Measurements from ENCODE around the gene TANC1. TPM values are rescaled to one million over a fixed set of nuclear protein-coding genes. Genes with fewer than 3 reads are reported as not detected.

TANC1 gene
- total and polyA plus RNA-seq, 2 experiments from 2014 or later = 2.8 to 9.5 TPM

DNA sequence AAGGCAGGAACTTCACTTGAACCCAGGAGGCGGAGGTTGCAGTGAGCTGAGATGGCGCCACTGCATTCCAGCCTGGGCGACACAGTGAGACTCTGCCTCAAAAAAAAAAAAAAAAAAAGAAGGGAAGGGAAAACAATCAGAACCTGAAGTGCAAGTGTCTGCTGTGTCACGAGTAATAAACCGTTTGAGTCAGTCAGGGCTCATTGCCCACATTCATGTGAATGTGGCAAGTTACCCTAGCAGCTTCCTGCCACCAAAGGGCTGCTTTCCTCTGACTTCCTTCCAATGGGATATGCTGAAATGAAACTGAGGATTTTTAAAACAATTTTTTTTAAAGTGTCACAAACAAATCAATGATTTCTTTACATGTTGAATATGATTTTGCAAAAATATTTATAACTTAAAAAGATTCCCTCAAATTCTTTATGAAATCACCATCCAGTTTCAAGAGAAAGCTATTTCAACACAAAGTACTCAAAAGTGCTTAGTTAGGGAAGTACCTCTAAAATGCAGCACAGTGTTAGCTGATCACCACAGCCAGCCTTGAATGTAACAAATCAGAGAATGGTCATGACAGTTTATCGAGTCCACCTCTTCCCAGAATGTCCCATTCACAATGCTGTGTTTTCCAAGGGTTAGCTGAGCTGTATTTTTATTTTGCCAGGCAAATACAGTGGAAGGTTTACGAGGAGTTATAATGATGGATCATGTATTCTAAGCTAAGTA is 281.7 kb downstream of the TANC1 start:
- Mint-ChIP-seq H3K4me3 (no peak overlapping the region), H3K27me3 (ENCODE audit: insufficient read depth, low read depth, poor library complexity) (no peaks in the 10 kb centered on the region), H3K27ac (no peak overlapping the region), H3K4me1 (no peaks in the 10 kb centered on the region), H3K9me3 (no peaks in the 10 kb centered on the region), H3K36me3 (ENCODE audit: low read depth) (peaks cover 13% of the 10 kb centered on the region; the same call in 2 of the 3 replicates)
- no peak overlapping the region for H3K27ac ChIP-seq (ENCODE audit: low read depth)
- no peaks in the 10 kb centered on the region for H3K9me2 ChIP-seq (ENCODE audit: insufficient read depth)
- no peak for ATAC-seq
- no peaks in the 10 kb centered on the region for H3K79me2 ChIP-seq (replicated peaks; ENCODE audit: insufficient read depth)
- H3F3A ChIP-seq (replicated peaks; ENCODE audit: low read depth) = no peaks in the 10 kb centered on the region
- no peak overlapping the region for H3K4me3 ChIP-seq
- DNase-seq (ENCODE audit: low spot score) = no peak
- no peak for TF ChIP-seq POLR2AphosphoS5 (IDR thresholded peaks at IDR 0.05; ENCODE audit: low read depth)
- no peak for TF ChIP-seq EZH2 (IDR thresholded peaks at IDR 0.05; ENCODE audit: low read depth, unreplicated experiment)
- no peak for TF ChIP-seq ZNF331 (CRISPR knock-in tag; IDR thresholded peaks at IDR 0.05; ENCODE audit: low read depth)
- TF ChIP-seq STAT1 (IDR thresholded peaks at IDR 0.05; ENCODE audit: unreplicated experiment) = no peak
- TF ChIP-seq NANOG (IDR thresholded peaks at IDR 0.05; ENCODE audit: borderline replicate concordance) = no peak
- TF ChIP-seq, protein P1, sequence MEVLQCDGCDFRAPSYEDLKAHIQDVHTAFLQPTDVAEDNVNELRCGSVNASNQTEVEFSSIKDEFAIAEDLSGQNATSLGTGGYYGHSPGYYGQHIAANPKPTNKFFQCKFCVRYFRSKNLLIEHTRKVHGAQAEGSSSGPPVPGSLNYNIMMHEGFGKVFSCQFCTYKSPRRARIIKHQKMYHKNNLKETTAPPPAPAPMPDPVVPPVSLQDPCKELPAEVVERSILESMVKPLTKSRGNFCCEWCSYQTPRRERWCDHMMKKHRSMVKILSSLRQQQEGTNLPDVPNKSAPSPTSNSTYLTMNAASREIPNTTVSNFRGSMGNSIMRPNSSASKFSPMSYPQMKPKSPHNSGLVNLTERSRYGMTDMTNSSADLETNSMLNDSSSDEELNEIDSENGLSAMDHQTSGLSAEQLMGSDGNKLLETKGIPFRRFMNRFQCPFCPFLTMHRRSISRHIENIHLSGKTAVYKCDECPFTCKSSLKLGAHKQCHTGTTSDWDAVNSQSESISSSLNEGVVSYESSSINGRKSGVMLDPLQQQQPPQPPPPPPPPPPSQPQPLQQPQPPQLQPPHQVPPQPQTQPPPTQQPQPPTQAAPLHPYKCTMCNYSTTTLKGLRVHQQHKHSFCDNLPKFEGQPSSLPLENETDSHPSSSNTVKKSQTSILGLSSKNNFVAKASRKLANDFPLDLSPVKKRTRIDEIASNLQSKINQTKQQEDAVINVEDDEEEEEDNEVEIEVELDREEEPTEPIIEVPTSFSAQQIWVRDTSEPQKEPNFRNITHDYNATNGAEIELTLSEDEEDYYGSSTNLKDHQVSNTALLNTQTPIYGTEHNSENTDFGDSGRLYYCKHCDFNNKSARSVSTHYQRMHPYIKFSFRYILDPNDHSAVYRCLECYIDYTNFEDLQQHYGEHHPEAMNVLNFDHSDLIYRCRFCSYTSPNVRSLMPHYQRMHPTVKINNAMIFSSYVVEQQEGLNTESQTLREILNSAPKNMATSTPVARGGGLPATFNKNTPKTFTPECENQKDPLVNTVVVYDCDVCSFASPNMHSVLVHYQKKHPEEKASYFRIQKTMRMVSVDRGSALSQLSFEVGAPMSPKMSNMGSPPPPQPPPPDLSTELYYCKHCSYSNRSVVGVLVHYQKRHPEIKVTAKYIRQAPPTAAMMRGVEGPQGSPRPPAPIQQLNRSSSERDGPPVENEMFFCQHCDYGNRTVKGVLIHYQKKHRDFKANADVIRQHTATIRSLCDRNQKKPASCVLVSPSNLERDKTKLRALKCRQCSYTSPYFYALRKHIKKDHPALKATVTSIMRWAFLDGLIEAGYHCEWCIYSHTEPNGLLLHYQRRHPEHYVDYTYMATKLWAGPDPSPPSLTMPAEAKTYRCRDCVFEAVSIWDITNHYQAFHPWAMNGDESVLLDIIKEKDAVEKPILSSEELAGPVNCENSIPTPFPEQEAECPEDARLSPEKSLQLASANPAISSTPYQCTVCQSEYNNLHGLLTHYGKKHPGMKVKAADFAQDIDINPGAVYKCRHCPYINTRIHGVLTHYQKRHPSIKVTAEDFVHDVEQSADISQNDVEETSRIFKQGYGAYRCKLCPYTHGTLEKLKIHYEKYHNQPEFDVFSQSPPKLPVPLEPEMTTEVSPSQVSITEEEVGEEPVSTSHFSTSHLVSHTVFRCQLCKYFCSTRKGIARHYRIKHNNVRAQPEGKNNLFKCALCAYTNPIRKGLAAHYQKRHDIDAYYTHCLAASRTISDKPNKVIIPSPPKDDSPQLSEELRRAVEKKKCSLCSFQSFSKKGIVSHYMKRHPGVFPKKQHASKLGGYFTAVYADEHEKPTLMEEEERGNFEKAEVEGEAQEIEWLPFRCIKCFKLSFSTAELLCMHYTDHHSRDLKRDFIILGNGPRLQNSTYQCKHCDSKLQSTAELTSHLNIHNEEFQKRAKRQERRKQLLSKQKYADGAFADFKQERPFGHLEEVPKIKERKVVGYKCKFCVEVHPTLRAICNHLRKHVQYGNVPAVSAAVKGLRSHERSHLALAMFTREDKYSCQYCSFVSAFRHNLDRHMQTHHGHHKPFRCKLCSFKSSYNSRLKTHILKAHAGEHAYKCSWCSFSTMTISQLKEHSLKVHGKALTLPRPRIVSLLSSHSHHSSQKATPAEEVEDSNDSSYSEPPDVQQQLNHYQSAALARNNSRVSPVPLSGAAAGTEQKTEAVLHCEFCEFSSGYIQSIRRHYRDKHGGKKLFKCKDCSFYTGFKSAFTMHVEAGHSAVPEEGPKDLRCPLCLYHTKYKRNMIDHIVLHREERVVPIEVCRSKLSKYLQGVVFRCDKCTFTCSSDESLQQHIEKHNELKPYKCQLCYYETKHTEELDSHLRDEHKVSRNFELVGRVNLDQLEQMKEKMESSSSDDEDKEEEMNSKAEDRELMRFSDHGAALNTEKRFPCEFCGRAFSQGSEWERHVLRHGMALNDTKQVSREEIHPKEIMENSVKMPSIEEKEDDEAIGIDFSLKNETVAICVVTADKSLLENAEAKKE (CRISPR knock-in tag; IDR thresholded peaks at IDR 0.05) = no peak
- TF ChIP-seq, protein P2, sequence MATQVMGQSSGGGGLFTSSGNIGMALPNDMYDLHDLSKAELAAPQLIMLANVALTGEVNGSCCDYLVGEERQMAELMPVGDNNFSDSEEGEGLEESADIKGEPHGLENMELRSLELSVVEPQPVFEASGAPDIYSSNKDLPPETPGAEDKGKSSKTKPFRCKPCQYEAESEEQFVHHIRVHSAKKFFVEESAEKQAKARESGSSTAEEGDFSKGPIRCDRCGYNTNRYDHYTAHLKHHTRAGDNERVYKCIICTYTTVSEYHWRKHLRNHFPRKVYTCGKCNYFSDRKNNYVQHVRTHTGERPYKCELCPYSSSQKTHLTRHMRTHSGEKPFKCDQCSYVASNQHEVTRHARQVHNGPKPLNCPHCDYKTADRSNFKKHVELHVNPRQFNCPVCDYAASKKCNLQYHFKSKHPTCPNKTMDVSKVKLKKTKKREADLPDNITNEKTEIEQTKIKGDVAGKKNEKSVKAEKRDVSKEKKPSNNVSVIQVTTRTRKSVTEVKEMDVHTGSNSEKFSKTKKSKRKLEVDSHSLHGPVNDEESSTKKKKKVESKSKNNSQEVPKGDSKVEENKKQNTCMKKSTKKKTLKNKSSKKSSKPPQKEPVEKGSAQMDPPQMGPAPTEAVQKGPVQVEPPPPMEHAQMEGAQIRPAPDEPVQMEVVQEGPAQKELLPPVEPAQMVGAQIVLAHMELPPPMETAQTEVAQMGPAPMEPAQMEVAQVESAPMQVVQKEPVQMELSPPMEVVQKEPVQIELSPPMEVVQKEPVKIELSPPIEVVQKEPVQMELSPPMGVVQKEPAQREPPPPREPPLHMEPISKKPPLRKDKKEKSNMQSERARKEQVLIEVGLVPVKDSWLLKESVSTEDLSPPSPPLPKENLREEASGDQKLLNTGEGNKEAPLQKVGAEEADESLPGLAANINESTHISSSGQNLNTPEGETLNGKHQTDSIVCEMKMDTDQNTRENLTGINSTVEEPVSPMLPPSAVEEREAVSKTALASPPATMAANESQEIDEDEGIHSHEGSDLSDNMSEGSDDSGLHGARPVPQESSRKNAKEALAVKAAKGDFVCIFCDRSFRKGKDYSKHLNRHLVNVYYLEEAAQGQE (IDR thresholded peaks at IDR 0.05; ENCODE audit: unreplicated experiment) = no peak
- H4K20me1 ChIP-seq (replicated peaks; ENCODE audit: insufficient read depth) = no peaks in the 10 kb centered on the region; the same call in 1 of the 2 replicates
- H3K27me3 ChIP-seq (ENCODE audit: insufficient read depth) = no peaks in the 10 kb centered on the region
- H3K36me3 ChIP-seq (ENCODE audit: insufficient read depth) = no peaks in the 10 kb centered on the region
- no peak overlapping the region for H2AFZ ChIP-seq
- no peaks in the 10 kb centered on the region for H3K4me1 ChIP-seq (ENCODE audit: insufficient read depth)
- no peak overlapping the region for H3K4me2 ChIP-seq
